ENCODE results near the gene REV3L.
"Not testable (repeated sequence)": the region's sequence is repeated elsewhere in the genome, so short reads cannot be mapped to it uniquely, and the experiment has no call there.

DNA sequence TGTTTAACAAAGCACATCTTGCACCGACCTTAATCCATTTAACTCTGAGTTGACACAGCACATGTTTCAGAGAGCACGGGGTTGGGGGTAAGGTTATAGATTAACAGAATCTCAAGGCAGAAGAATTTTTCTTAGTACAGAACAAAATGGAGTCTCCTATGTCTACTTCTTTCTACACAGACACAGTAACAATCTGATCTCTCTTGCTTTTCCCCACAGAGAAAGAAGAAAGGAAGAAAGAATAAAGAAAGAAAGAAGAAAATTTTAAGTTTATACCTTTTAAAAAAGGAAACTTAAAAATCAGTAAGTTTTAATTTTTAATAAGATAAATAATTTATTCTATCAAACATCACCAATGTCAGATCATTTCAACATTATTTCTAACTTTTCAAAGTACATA is 227.2 kb downstream of the REV3L start:
- TF ChIP-seq, protein P1, sequence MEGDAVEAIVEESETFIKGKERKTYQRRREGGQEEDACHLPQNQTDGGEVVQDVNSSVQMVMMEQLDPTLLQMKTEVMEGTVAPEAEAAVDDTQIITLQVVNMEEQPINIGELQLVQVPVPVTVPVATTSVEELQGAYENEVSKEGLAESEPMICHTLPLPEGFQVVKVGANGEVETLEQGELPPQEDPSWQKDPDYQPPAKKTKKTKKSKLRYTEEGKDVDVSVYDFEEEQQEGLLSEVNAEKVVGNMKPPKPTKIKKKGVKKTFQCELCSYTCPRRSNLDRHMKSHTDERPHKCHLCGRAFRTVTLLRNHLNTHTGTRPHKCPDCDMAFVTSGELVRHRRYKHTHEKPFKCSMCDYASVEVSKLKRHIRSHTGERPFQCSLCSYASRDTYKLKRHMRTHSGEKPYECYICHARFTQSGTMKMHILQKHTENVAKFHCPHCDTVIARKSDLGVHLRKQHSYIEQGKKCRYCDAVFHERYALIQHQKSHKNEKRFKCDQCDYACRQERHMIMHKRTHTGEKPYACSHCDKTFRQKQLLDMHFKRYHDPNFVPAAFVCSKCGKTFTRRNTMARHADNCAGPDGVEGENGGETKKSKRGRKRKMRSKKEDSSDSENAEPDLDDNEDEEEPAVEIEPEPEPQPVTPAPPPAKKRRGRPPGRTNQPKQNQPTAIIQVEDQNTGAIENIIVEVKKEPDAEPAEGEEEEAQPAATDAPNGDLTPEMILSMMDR (IDR thresholded peaks at IDR 0.05; ENCODE audit: low read length): not testable (repeated sequence)
- TF ChIP-seq EZH2 (optimal IDR thresholded peaks at IDR 0.05; ENCODE audit: low read depth, low read length): not testable (repeated sequence)

All from MM.1S (cell line).